HG02763 (cell line): ENCODE data around the gene ATG7.

Experiments used
- ATAC-seq: cut with Tn5 transposase; IDR thresholded peaks from one replicate; pipeline ENCODE4 v1.9.1; 2021; ENCODE audit warnings: mild to moderate bottlenecking, moderate library complexity; ENCODE audit not compliant: unreplicated experiment

Gene ATG7

GRCh38 chr3:11350374-11350773, 78.2 kb downstream of the ATG7 start:
- ATAC-seq: no peak

- ATAC-seq: no peak
Measured at GRCh38 chr3:11351451-11351850, 79.3 kb downstream of the ATG7 start.

- ATAC-seq: no peak
Measured at GRCh38 chr3:11356269-11356668, 84.1 kb downstream of the ATG7 start.

GRCh38 chr3:11362600-11362999, 90.4 kb downstream of the ATG7 start:
- no peak for ATAC-seq

- ATAC-seq: no peak
Measured at GRCh38 chr3:11363715-11364114, 91.5 kb downstream of the ATG7 start.

GRCh38 chr3:11364181-11364580, 92.0 kb downstream of the ATG7 start:
- no peak for ATAC-seq

GRCh38 chr3:11367143-11367693, 95.0 kb downstream of the ATG7 start:
- ATAC-seq: no peak

GRCh38 chr3:11370191-11370590, 98.0 kb downstream of the ATG7 start:
- no peak for ATAC-seq

GRCh38 chr3:11370966-11371365, 98.8 kb downstream of the ATG7 start:
- ATAC-seq: no peak

GRCh38 chr3:11371747-11372146, 99.5 kb downstream of the ATG7 start:
- no peak for ATAC-seq

GRCh38 chr3:11373235-11373634, 101.0 kb downstream of the ATG7 start:
- ATAC-seq: no peak

- no peak for ATAC-seq
Measured at GRCh38 chr3:11373654-11374053, 101.5 kb downstream of the ATG7 start.

- no peak for ATAC-seq
Measured at GRCh38 chr3:11375333-11376088, 103.3 kb downstream of the ATG7 start.

GRCh38 chr3:11377719-11378118, 105.5 kb downstream of the ATG7 start:
- no peak for ATAC-seq

GRCh38 chr3:11379238-11379823, 107.1 kb downstream of the ATG7 start:
- ATAC-seq: no peak

- ATAC-seq: no peak
Measured at GRCh38 chr3:11379824-11380701, 107.9 kb downstream of the ATG7 start.

GRCh38 chr3:11381141-11381540, 108.9 kb downstream of the ATG7 start:
- no peak for ATAC-seq

GRCh38 chr3:11381563-11381962, 109.4 kb downstream of the ATG7 start:
- ATAC-seq: no peak

- ATAC-seq: no peak
Measured at GRCh38 chr3:11382146-11382745, 110.0 kb downstream of the ATG7 start.

- no peak for ATAC-seq
Measured at GRCh38 chr3:11384074-11384473, 111.9 kb downstream of the ATG7 start.

GRCh38 chr3:11385326-11385725, 113.1 kb downstream of the ATG7 start:
- no peak for ATAC-seq
